Stimulated activated CD4-positive, alpha-beta T cell treated with anti-CD3 and anti-CD28 coated beads, TNF-alpha, amount 100 ng/mL, for 4 hours (primary cell): ENCODE data around the gene PPP4R1.
"Not testable (repeated sequence)": the region's sequence is repeated elsewhere in the genome, so short reads cannot be mapped to it uniquely, and the experiment has no call there.

Experiments used
- DNase-seq, 3 experiments: peaks; one replicate each; pipeline ENCODE4 v3.0.0-alpha.2; 2020; ENCODE audit warnings: low read depth in 3 of 3

The PPP4R1 gene

GRCh38 chr18:9614401-9615279 lies at the start of gene PPP4R1:
TSS of gene PPP4R1 (minus strand) at chr18:9614559. CDS start at chr18:9614484, 75 bp downstream.
- peak; percentile 42 to 57 (median 45) for DNase-seq

DNA sequence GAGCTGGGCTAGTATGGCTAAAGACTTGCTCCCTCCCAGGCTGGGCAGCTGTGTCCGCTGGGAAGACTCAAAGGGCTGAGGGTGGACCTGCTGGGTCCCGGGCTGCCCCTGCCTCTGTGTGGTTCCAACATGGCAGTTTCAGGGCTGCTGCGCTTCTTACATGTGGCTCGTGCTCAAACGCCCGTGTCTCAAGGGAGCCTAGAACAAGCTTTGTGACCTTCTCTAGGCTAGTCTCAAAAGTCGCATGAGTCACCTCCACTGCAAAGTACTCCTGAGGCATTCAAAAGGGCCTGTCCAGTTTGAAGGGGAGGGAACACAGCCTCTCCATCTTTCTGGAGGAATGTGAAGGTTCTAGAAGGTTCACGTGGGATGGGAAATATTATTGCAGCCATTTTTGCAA lies 49.0 kb upstream of the PPP4R1 start:
- DNase-seq = no peak

GRCh38 chr18:9661564-9661963 lies 47.2 kb upstream of the PPP4R1 start:
- DNase-seq = no peak

DNA sequence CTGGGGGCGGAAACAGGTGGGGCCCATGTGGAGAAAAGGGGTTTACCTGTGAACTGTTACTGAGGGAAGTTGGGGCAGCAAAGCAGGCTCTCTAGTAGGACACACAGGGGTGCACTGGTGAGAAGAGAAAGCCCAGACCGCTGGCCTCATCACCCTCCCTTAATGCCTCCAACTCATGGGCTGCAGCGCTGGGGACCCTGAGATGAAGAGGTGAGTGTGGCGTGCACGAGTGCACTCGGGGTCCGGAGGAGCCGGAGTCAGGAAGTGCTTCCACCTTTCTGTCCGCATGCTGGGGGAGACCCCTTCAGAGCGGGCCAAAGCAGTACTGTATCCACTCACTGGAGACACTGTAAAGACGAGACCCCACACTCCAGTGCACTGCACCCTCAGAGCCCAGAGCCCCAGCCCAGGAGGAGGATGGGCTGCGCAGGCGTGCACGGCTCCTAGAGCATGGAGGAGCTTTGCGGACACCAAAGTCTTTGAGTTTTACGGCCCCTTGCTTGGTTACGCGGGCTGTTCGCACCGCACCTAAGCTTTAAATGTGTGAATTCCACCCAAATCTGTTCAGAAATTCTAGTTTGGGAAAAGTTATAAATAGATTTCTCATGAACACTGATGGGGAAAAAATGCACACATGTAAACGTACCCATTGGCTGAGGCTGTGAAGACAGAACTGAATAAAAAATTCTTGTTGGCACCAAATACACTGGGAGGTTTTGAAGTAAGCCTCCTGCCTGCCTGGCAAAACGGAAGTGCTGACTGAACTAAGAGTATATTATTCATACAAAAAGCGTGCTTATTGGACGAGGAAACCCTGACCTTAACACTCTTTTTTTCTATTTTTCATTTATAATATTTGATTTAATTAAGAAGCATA lies 45.4 kb upstream of the PPP4R1 start:
- DNase-seq = no peak

- no peak for DNase-seq
Observed at GRCh38 chr18:9658087-9658641, 43.8 kb upstream of the PPP4R1 start.

DNA sequence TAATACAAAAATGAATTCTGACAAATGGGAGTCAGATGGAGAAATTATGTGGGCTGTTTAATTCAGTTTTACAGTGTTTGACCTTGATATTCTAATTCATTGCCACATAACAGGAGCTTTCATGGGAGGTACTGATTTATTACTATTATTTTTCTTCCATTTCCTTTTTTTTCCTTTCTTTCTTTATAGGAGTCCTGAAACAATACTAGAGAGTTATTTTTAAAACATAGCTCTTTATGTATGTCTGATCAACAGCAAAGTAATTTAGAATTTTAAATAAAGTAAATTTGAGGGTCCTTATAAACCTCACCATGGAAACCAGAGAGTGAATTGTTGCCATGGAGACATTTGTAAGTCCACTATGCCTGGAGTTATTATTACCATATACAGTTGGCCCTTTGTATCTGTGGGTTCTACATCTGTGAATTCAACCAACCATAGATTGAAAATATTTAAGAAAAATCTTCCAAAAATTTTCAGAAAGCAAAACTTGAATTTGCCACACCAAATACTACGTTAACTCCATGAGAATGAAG lies 40.9 kb upstream of the PPP4R1 start:
- DNase-seq = no peak

DNA sequence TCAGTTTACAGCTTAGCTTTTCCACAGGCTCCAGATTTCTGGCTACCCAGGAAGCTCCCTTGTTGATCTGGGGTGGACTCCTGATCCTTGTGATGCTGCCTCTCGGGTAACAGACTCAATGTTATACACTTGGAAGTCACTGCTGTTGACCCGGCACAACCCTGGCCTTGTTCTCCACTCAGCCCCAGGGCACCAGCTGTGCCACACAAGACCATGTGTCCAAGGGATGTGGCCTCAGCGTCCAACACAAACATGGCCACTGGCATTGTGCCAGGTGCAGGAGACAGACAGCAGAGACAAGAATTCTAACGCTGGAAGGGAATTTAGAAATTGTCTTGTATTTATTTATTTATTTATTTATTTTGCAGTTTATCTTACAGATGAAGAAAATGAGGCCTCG lies 39.0 kb upstream of the PPP4R1 start:
- no peak for DNase-seq

- DNase-seq = no peak
Observed at GRCh38 chr18:9649164-9649540, 34.8 kb upstream of the PPP4R1 start.

DNA sequence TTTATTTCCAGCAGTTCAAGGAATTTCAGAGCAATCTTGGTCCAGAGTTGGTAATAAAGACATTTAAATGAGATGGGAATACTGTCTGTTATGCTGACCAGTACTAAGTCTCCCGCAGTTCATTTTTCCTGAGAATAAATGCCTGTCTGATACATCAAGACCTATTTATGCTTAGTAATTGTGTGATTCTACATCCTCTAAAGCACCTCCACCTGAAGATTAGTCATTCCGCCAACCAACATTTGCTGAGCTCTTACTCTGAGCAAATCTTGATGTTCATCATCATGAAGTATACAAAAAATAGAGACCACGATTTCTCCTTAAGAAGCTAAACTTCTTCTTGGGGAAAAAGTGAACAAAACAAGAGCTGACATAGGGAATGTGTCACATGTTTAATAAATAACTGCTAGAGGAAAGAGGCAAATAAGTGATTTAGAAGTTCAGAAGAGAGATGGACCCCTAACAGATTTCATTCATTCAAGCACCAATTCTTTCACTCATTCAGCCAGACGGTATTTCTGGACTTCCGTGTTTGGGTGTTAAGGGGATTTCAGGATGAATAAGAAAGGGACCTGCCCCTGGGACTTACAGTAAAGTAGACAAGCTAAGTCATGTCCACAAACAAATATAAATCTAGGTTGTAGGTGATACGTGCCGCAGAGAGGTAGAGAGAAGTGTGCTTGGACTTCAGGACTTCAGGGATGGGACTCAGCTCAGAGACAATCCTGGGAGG lies 34.2 kb upstream of the PPP4R1 start:
- no peak for DNase-seq

DNA sequence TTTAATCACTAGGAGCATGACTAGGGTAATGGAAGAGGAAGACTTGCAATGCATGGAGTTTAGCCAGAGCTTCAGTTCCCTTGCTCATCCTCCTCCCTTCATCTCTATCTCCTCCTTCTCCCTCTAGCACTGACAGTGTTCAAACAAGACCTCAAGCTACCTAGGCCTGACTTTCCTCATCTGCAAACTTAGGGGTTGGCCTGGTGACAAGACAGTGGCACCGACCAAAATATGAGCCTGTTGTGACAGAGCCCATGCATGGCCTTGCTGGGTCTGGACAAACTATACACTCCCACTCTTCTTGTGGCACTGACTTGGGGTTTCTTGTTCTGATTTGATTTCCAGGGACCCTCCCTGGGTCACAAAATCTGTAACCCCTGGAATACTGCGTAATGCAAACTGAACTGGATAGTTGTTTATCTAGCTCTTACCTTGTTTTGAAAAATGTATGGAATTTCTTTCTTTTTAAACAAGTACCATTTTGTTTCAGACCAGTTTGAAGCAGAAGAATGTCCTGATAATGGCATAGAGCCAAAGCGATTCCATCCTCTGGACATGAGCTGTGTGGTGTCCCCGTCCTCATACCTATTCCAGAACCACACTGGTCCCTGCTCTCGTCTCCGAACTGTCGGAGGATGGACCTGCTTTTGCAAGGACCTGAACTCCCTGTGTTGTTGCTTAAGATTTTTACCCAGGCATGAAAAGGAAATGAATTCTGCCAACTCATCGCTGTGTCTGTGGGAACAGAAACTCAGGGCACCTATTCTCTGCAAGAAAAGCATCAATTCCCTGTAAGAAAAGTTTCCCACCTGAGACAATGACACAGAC lies 33.4 kb upstream of the PPP4R1 start:
- DNase-seq = no peak

- DNase-seq = no peak
Observed at GRCh38 chr18:9643549-9643948, 29.2 kb upstream of the PPP4R1 start.

DNA sequence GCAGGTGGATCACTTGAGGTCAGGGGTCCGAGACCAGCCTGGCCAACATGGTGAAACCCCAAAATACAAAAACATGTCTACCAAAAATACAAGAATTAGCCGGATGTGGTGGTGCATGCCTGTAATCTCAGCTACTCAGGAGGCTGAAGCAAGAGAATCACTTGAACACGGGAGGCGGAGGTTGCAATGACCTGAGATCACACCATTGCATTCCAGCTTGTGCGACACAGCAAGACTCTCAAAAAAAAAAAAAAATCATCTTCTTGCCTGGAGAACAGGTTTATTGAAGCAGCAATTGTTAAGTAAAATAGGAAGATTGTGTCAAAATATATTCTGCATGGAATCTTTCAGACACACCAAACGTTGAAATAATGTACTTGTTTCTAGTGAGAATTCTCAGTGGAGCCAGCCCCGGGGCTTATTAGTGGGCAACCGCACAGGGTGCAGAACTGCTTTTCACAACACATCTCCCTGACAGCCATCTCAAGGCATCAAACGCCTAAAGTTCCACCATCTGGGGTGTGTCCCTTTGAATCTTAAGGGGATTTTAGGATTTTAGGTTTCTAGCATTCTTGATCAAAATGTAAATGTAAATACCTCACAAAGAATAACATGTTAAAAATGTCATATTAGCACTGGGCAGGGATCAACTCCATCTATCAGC lies 28.6 kb upstream of the PPP4R1 start:
- no peak for DNase-seq

DNA sequence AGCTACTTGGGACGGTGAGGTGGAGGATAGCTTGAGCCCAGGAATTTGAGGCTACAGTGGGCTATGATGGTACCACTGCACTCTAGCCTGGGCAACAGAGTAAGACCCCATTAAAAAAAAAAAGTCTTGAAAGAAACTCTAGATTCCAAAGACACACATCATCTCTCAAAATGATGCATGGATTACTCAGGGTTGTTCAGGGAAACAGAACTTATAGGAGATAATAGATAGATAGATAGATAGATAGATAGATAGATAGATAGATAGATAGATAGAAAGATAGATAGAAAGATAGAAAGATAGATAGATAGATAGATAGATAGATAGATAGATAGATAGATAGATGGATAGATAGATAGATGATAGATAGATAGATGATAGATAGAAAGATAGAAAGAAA lies 26.7 kb upstream of the PPP4R1 start:
- DNase-seq = not testable (repeated sequence)

- no peak for DNase-seq
Observed at GRCh38 chr18:9638886-9639285, 24.5 kb upstream of the PPP4R1 start.

GRCh38 chr18:9637036-9637767 lies 22.8 kb upstream of the PPP4R1 start:
- no peak for DNase-seq

GRCh38 chr18:9634856-9635255 lies 20.5 kb upstream of the PPP4R1 start:
- no peak for DNase-seq

GRCh38 chr18:9631814-9632496 lies 17.6 kb upstream of the PPP4R1 start:
- DNase-seq = no peak

DNA sequence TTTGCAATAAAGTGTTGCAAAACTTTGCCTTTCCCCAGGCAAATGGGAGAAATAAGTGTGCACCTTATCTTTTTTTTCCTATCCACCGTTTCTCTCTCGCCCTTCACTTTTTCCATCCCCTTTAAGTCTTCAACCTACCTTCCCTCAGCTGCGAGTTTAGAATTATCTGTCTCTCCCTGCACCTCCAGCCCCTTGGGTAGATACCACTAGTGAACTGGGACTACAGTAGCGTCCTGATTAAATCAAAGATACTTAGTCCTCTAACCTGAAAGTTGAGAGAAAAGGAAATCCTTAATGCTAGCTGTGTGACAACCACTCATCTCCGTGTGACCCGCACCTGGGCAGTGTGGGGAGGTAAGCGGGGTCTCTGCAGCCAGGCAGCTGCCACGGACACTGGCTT lies 16.1 kb upstream of the PPP4R1 start:
- DNase-seq = no peak

DNA sequence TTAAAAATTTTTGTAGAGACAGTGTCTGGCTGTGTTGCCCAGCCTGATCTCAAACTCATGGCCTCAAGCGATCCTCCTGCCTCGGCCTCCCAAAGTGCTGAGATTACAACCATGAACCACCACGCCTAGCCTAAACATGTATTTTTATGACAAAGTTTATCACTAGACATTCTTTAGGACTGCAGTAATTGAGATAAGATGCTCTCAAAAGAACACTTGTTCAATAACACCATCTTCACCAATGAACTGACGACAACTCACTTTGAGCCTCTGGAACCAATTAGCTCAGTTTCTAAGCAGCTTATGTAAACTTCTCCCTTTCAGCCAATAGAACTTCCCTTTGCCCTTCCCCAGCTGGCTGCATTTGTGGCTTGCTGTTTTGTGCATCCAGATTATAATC lies 15.3 kb upstream of the PPP4R1 start:
- no peak for DNase-seq
